Dedifferentiated amniotic fluid mesenchymal stem cell (primary cell): Measurements from ENCODE around the gene C12orf42.
"Not testable (repeated sequence)": the region's sequence is repeated elsewhere in the genome, so short reads cannot be mapped to it uniquely, and the experiment has no call there.

ENCODE experiments used
- DNase-seq: peaks from one replicate; pipeline ENCODE4 v3.0.0-alpha.2; 2016; ENCODE audit errors: extremely low spot score

Gene C12orf42

GRCh38 chr12:103424849-103425586 is 70.8 kb downstream of the C12orf42 start:
- DNase-seq = not testable (repeated sequence)

GRCh38 chr12:103423516-103423910 is 72.3 kb downstream of the C12orf42 start:
- no peak for DNase-seq

GRCh38 chr12:103422746-103423515 is 72.8 kb downstream of the C12orf42 start:
- no peak for DNase-seq

- no peak for DNase-seq
Observed at GRCh38 chr12:103422328-103422727, 73.4 kb downstream of the C12orf42 start.

GRCh38 chr12:103421402-103421801 is 74.4 kb downstream of the C12orf42 start:
- DNase-seq = no peak

GRCh38 chr12:103415681-103416080 is 80.1 kb downstream of the C12orf42 start:
- DNase-seq = no peak

- no peak for DNase-seq
Observed at GRCh38 chr12:103401421-103401820, 94.3 kb downstream of the C12orf42 start.

- DNase-seq = no peak
Observed at GRCh38 chr12:103399986-103400385, 95.8 kb downstream of the C12orf42 start.

- no peak for DNase-seq
Observed at GRCh38 chr12:103397536-103397935, 98.2 kb downstream of the C12orf42 start.

- DNase-seq = no peak
Observed at GRCh38 chr12:103392722-103393121, 103.0 kb downstream of the C12orf42 start.

- no peak for DNase-seq
Observed at GRCh38 chr12:103391103-103391502, 104.7 kb downstream of the C12orf42 start.

GRCh38 chr12:103387385-103387784 is 108.4 kb downstream of the C12orf42 start:
- no peak for DNase-seq

GRCh38 chr12:103386451-103386850 is 109.3 kb downstream of the C12orf42 start:
- no peak for DNase-seq

GRCh38 chr12:103382736-103383346 is 112.9 kb downstream of the C12orf42 start:
- no peak for DNase-seq

GRCh38 chr12:103382119-103382518 is 113.6 kb downstream of the C12orf42 start:
- no peak for DNase-seq

- no peak for DNase-seq
Observed at GRCh38 chr12:103379670-103380069, 116.1 kb downstream of the C12orf42 start.

GRCh38 chr12:103373088-103373523 is 122.7 kb downstream of the C12orf42 start:
- no peak for DNase-seq

- no peak for DNase-seq
Observed at GRCh38 chr12:103369929-103370328, 125.8 kb downstream of the C12orf42 start.

GRCh38 chr12:103368167-103368566 is 127.6 kb downstream of the C12orf42 start:
- DNase-seq = no peak

GRCh38 chr12:103354403-103354802 is 141.4 kb downstream of the C12orf42 start:
- DNase-seq = no peak

GRCh38 chr12:103353913-103354312 is 141.9 kb downstream of the C12orf42 start:
- no peak for DNase-seq

- no peak for DNase-seq
Observed at GRCh38 chr12:103350116-103350515, 145.7 kb downstream of the C12orf42 start.

GRCh38 chr12:103348935-103349334 is 146.8 kb downstream of the C12orf42 start:
- DNase-seq = no peak
